ENCODE data around the gene GINS1. TPM values are rescaled to one million over a fixed set of nuclear protein-coding genes. Genes with fewer than 3 reads are reported as not detected.

GINS1 gene
- total RNA-seq, 3 donors from 2014 or later, result 0.32 to 0.73 (median 0.33) TPM

DNA sequence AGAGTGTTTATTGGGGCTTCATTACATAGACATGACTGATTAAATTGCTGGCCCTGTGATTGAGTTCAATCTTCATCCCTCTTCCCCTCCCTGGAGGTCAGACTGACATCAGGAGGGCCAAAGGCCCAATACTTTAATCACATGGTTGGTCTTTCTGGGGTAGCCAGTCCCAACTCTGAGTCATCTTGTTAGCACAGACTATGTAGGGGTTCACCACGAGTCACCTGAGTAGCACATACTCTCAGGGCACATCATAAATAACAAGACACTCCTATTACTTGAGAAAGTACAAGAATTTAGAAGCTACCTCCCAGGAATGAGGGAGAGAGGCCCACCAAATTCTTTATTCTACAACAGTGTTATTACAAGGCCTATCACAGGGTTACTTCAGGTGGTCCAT, 11.3 kb downstream of the GINS1 start:
- TF ChIP-seq POLR2AphosphoS5 (IDR thresholded peaks at IDR 0.05) (no peak), CTCF (IDR thresholded peaks at IDR 0.05) (no peak), POLR2A (IDR thresholded peaks at IDR 0.05) (no peak)
- no peaks in the 10 kb centered on the region for H3K4me1 ChIP-seq
- intact Hi-C loops (cut with DNase I; ENCODE audit: low total_unique reads), result loop anchor here (1.0 to 10.0 kb wide), 2 partner anchors 8 to 354 kb away; no protein-coding TSS in a partner anchor
- H3K9me3 ChIP-seq, result no peaks in the 10 kb centered on the region
- no peaks in the 10 kb centered on the region for H3K27me3 ChIP-seq
- H3K27ac ChIP-seq, result no peak overlapping the region
- H3K36me3 ChIP-seq, result no peaks in the 10 kb centered on the region
- H3K4me3 ChIP-seq, result no peak overlapping the region
- DNase-seq (ENCODE audit: low spot score in 2 of 2), result no peak

DNA sequence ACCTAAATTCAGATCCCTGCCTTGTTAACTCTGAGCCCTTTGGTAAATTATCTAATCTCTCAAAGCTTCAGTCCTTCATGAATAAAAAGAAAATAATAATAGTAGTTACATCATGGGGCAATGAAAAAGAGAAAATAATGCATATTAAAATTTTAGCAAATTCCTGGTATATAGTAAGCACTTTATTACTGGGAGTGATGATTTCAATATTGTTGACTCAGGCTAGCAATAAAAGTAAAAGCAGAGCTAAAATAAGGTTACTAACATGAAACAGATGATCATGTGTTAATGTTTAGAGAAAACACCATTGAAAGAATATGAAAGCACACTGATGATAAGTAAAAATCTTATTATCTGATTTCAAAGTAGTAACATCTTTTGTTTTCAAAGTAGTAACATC, 13.6 kb downstream of the GINS1 start:
- H3K27me3 ChIP-seq, result no peaks in the 10 kb centered on the region
- no peaks in the 10 kb centered on the region for H3K36me3 ChIP-seq
- no peak for DNase-seq (ENCODE audit: low spot score in 2 of 2)
- H3K9me3 ChIP-seq, result no peaks in the 10 kb centered on the region
- no peak for TF ChIP-seq CTCF (IDR thresholded peaks at IDR 0.05)
- no peak for TF ChIP-seq POLR2AphosphoS5 (IDR thresholded peaks at IDR 0.05)
- TF ChIP-seq POLR2A (IDR thresholded peaks at IDR 0.05), result no peak
- intact Hi-C loops (cut with DNase I; ENCODE audit: low total_unique reads), result no loop called here
- no peak overlapping the region for H3K27ac ChIP-seq
- no peaks in the 10 kb centered on the region for H3K4me1 ChIP-seq
- no peak overlapping the region for H3K4me3 ChIP-seq

DNA sequence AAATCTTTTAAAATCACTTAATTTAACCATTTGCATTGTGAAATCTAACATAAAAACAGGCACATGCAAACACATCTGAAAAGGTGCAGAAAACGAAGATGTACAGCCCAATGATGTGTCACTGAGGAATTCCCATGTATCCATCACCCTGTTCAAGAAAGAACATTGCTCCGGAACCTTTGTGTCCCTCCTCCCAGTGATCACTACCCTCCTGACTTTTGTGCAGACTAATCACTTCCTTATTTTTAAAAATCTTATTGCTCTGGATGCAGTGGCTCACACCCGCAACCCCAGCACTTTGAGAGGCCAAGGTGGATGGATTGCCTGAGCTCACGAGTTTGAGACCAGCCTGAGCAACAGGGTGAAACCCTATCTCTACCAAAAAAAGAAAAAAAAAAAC, 14.6 kb downstream of the GINS1 start:
- H3K27ac ChIP-seq, result no peak overlapping the region
- H3K4me1 ChIP-seq, result no peaks in the 10 kb centered on the region
- H3K36me3 ChIP-seq, result no peaks in the 10 kb centered on the region
- H3K4me3 ChIP-seq, result no peak overlapping the region
- no peaks in the 10 kb centered on the region for H3K27me3 ChIP-seq
- intact Hi-C loops (cut with DNase I; ENCODE audit: low total_unique reads), result loop anchor here (2.0 kb wide), 1 partner anchor 57 kb away; no protein-coding TSS in a partner anchor
- DNase-seq (ENCODE audit: low spot score in 2 of 2), result no peak
- TF ChIP-seq CTCF (IDR thresholded peaks at IDR 0.05) (no peak), POLR2AphosphoS5 (IDR thresholded peaks at IDR 0.05) (no peak), POLR2A (IDR thresholded peaks at IDR 0.05) (no peak)
- H3K9me3 ChIP-seq, result no peaks in the 10 kb centered on the region

DNA sequence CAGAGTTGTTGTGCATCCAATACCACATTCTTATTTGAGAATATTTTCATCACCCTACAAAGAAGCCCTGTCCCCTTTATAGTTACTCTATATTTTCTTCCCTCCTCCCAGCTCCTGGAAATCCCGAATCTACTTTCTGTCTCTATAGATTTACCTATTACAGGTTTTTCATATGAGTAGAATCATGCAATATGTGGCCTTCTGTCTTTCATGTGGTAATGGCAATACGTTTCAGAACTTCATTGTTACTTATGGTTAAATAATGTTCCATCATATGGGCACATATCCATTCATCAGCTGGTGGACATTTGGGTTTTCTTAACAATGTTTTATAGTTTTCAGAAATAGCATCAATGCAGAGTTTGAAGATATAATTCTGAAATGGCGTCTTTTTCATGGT, 17.1 kb downstream of the GINS1 start:
- Histone ChIP-seq H3K4me1 (no peaks in the 10 kb centered on the region), H3K4me3 (no peak overlapping the region), H3K27me3 (no peaks in the 10 kb centered on the region), H3K27ac (no peak overlapping the region), H3K9me3 (no peaks in the 10 kb centered on the region), H3K36me3 (no peaks in the 10 kb centered on the region)
- no peak for TF ChIP-seq CTCF (IDR thresholded peaks at IDR 0.05)
- TF ChIP-seq POLR2A (IDR thresholded peaks at IDR 0.05), result no peak
- TF ChIP-seq POLR2AphosphoS5 (IDR thresholded peaks at IDR 0.05), result no peak
- intact Hi-C loops (cut with DNase I; ENCODE audit: low total_unique reads), result no loop called here
- no peak for DNase-seq (ENCODE audit: low spot score in 2 of 2)

GRCh38 chr20:25437153-25437581, 29.7 kb downstream of the GINS1 start:
- no peak overlapping the region for H3K4me3 ChIP-seq
- DNase-seq (ENCODE audit: low spot score in 2 of 2), result no peak
- TF ChIP-seq POLR2A (IDR thresholded peaks at IDR 0.05), result no peak
- no peak for TF ChIP-seq POLR2AphosphoS5 (IDR thresholded peaks at IDR 0.05)
- TF ChIP-seq CTCF (IDR thresholded peaks at IDR 0.05), result no peak
- H3K27ac ChIP-seq, result no peak overlapping the region
- intact Hi-C loops (cut with DNase I; ENCODE audit: low total_unique reads), result no loop called here
- H3K4me1 ChIP-seq, result no peaks in the 10 kb centered on the region
- H3K27me3 ChIP-seq, result no peaks in the 10 kb centered on the region
- no peaks in the 10 kb centered on the region for H3K9me3 ChIP-seq
- H3K36me3 ChIP-seq, result no peaks in the 10 kb centered on the region
